IMR-90 (cell line): ENCODE results near the gene DIO1. TPM values are rescaled to one million over a fixed set of nuclear protein-coding genes. Genes with fewer than 3 reads are reported as not detected.

Experiments
- ATAC-seq: fragments of 200-7000 bp; cut with Tn5 transposase; 2 replicates; pipeline ENCODE4 v1.9.1; 2020; ENCODE audit warnings: low read depth, mild to moderate bottlenecking, moderate library complexity
- BruUV-seq: library from RNA; stranded (reverse); fragments of 400-500 nt; replicated peaks from 2 replicates; lab custom pipeline; 2021; lab: Mats Ljungman, UMichigan
- CTCF ChIA-PET: fragments of 300-600 bp; formaldehyde crosslinking; extraction: SDS; loops from one replicate; lab custom pipeline; 2021; ENCODE audit warnings: antibody characterized with exemption; lab: Yijun Ruan, JAX
- POLR2A ChIA-PET: fragments of 300-600 bp; sonication (Branson Sonifier 250); formaldehyde crosslinking; loops from one replicate; lab custom pipeline; 2022; ENCODE audit warnings: antibody characterized with exemption; ENCODE audit not compliant: unreplicated experiment; lab: Charles Lee
- DNase-seq: peaks from one replicate; pipeline ENCODE4 v3.0.0; 2013
- H2AFZ ChIP-seq: replicated peaks from 2 replicates; pipeline ENCODE3; 2013; ENCODE audit warnings: low read length, mild to moderate bottlenecking; ENCODE audit not compliant: poor library complexity
- H2AK5ac ChIP-seq: 2 replicates; pipeline ENCODE4 v1.6.1; 2013; ENCODE audit warnings: low read depth, low read length, inconsistent platforms
- H2AK9ac ChIP-seq: replicated peaks from 2 replicates; pipeline ENCODE3; 2013; ENCODE audit warnings: mild to moderate bottlenecking, low read depth, low read length, moderate library complexity; ENCODE audit not compliant: poor library complexity
- H2BK120ac ChIP-seq: 2 replicates; pipeline ENCODE4 v1.6.1; 2013; ENCODE audit warnings: low read depth, low read length, inconsistent platforms
- H2BK15ac ChIP-seq: 3 replicates; pipeline ENCODE4 v1.6.1; 2013; ENCODE audit warnings: low read depth, low read length, inconsistent platforms
- H2BK20ac ChIP-seq: 2 replicates; pipeline ENCODE4 v1.6.1; 2013; ENCODE audit warnings: low read depth, mild to moderate bottlenecking, inconsistent platforms, low read length, moderate library complexity
- H2BK5ac ChIP-seq: 2 replicates; pipeline ENCODE4 v1.6.1; 2013; ENCODE audit warnings: mild to moderate bottlenecking, low read depth, low read length, inconsistent platforms; ENCODE audit not compliant: poor library complexity, severe bottlenecking
- H3K14ac ChIP-seq: replicated peaks from 2 replicates; pipeline ENCODE4 v1.6.1; 2013; ENCODE audit warnings: low read depth, low read length, inconsistent platforms
- H3K18ac ChIP-seq: 2 replicates; pipeline ENCODE4 v1.6.1; 2013; ENCODE audit warnings: low read depth, low read length, control low read depth
- H3K23ac ChIP-seq: 2 replicates; pipeline ENCODE4 v1.6.1; 2013; ENCODE audit warnings: low read depth, low read length, inconsistent platforms
- H3K27ac ChIP-seq: 2 replicates; pipeline ENCODE4 v1.5.1; 2013; ENCODE audit warnings: mild to moderate bottlenecking, control low read depth, low read length; ENCODE audit not compliant: insufficient read depth
- H3K27me3 ChIP-seq: 2 replicates; pipeline ENCODE4 v1.6.1; 2013; ENCODE audit warnings: low read length; ENCODE audit not compliant: control insufficient read depth, insufficient read depth
- H3K36me3 ChIP-seq: 2 replicates; pipeline ENCODE4 v1.6.1; 2013; ENCODE audit warnings: low read length, mixed read lengths; ENCODE audit not compliant: control insufficient read depth, insufficient read depth
- H3K4ac ChIP-seq: 2 replicates; pipeline ENCODE4 v1.6.1; 2013; ENCODE audit warnings: low read depth, low read length, inconsistent platforms
- H3K4me1 ChIP-seq: 2 replicates; pipeline ENCODE4 v1.6.1; 2013; ENCODE audit warnings: low read length, mixed read lengths; ENCODE audit not compliant: control insufficient read depth, insufficient read depth
- H3K4me2 ChIP-seq: 2 replicates; pipeline ENCODE4 v1.6.1; 2013; ENCODE audit warnings: low read depth, mild to moderate bottlenecking, control low read depth, low read length, moderate library complexity
- H3K4me3 ChIP-seq: 2 replicates; pipeline ENCODE4 v1.5.1; 2013; ENCODE audit warnings: low read depth, mild to moderate bottlenecking, control low read depth, low read length, moderate library complexity; ENCODE audit not compliant: insufficient read depth
- H3K56ac ChIP-seq: 2 replicates; pipeline ENCODE4 v1.6.1; 2013; ENCODE audit warnings: low read length, inconsistent platforms; ENCODE audit not compliant: insufficient read depth; ENCODE audit errors: extremely low read depth
- H3K79me1 ChIP-seq, 2 experiments: 2 replicates each; pipeline ENCODE4 v1.6.1; 2013; ENCODE audit warnings: low read length in 2 of 2, inconsistent platforms in 1 of 2, low read depth in 1 of 2
- H3K9ac ChIP-seq: 2 replicates; pipeline ENCODE4 v1.6.1; 2013; ENCODE audit warnings: low read depth, low read length, control low read depth
- H3K9me1 ChIP-seq: 2 replicates; pipeline ENCODE4 v1.6.1; 2013; ENCODE audit warnings: low read length, inconsistent platforms; ENCODE audit not compliant: insufficient read depth
- H3K9me3 ChIP-seq: 2 replicates; pipeline ENCODE4 v1.6.1; 2013; ENCODE audit warnings: low read length; ENCODE audit not compliant: control insufficient read depth, insufficient read depth
- H4K20me1 ChIP-seq: 2 replicates; pipeline ENCODE4 v1.6.1; 2013; ENCODE audit warnings: low read length, inconsistent platforms; ENCODE audit not compliant: insufficient read depth
- H4K5ac ChIP-seq: 2 replicates; pipeline ENCODE4 v1.6.1; 2013; ENCODE audit warnings: mild to moderate bottlenecking, low read depth, low read length, control low read depth
- H4K8ac ChIP-seq, 2 experiments: 2 replicates each; pipeline ENCODE4 v1.6.1; 2013; ENCODE audit warnings: low read depth in 2 of 2, low read length in 2 of 2, control low read depth in 1 of 2, inconsistent platforms in 1 of 2
- H4K91ac ChIP-seq: 2 replicates; pipeline ENCODE4 v1.6.1; 2013; ENCODE audit warnings: low read depth, low read length, inconsistent platforms; ENCODE audit not compliant: insufficient read depth
- BHLHE40 ChIP-seq: fragments of 150-350 bp; IDR thresholded peaks from 2 replicates; pipeline ENCODE4 v1.6.1; 2016; ENCODE audit warnings: mild to moderate bottlenecking, low read depth, low read length
- CHD1 ChIP-seq: IDR thresholded peaks from 2 replicates; pipeline ENCODE4 v1.6.1; 2012; ENCODE audit warnings: low read depth, low read length, improper control_type of control experiment
- CTCF ChIP-seq: conservative IDR thresholded peaks from 2 replicates; pipeline ENCODE4 v1.5.1; 2012; ENCODE audit warnings: mild to moderate bottlenecking, low read depth, low read length, improper control_type of control experiment
- ELK1 ChIP-seq: fragments of 150-350 bp; IDR thresholded peaks from 2 replicates; pipeline ENCODE4 v1.6.1; 2016; ENCODE audit warnings: low read depth, mild to moderate bottlenecking, low read length, moderate library complexity, borderline replicate concordance
- FOS ChIP-seq: fragments of 150-350 bp; IDR thresholded peaks from 2 replicates; pipeline ENCODE4 v1.6.1; 2016; ENCODE audit warnings: low read depth, low read length
- MAFK ChIP-seq: IDR thresholded peaks from 2 replicates; pipeline ENCODE4 v1.6.1; 2012; ENCODE audit warnings: low read depth, low read length, improper control_type of control experiment
- MAZ ChIP-seq: IDR thresholded peaks from 2 replicates; pipeline ENCODE4 v1.6.1; 2012; ENCODE audit warnings: low read depth, mild to moderate bottlenecking, low read length, improper control_type of control experiment, moderate library complexity, borderline replicate concordance
- MXI1 ChIP-seq: IDR thresholded peaks from 2 replicates; pipeline ENCODE4 v1.6.1; 2012; ENCODE audit warnings: low read depth, mild to moderate bottlenecking, low read length, moderate library complexity, borderline replicate concordance
- NFE2L2 ChIP-seq: fragments of 150-350 bp; IDR thresholded peaks from 2 replicates; pipeline ENCODE4 v1.6.1; 2016; ENCODE audit warnings: low read depth, mild to moderate bottlenecking, low read length
- POLR2A ChIP-seq: IDR thresholded peaks from 2 replicates; pipeline ENCODE4 v1.6.1; 2012; ENCODE audit warnings: mild to moderate bottlenecking, low read depth, low read length
- RAD21 ChIP-seq: IDR thresholded peaks from 2 replicates; pipeline ENCODE4 v1.6.1; 2012; ENCODE audit warnings: low read length, improper control_type of control experiment
- RCOR1 ChIP-seq: IDR thresholded peaks from 2 replicates; pipeline ENCODE4 v1.6.1; 2012; ENCODE audit warnings: mild to moderate bottlenecking, low read length, improper control_type of control experiment; ENCODE audit not compliant: insufficient replicate concordance
- RFX5 ChIP-seq: IDR thresholded peaks from 2 replicates; pipeline ENCODE4 v1.8.0; 2012; ENCODE audit warnings: low read depth, mild to moderate bottlenecking, low read length, moderate library complexity
- SMC3 ChIP-seq: fragments of 150-350 bp; IDR thresholded peaks from 2 replicates; pipeline ENCODE4 v1.6.1; 2016; ENCODE audit warnings: low read depth, mild to moderate bottlenecking, antibody characterized with exemption, low read length, moderate library complexity
- USF2 ChIP-seq: fragments of 150-350 bp; IDR thresholded peaks from 2 replicates; pipeline ENCODE4 v1.6.1; 2017; ENCODE audit warnings: mild to moderate bottlenecking, antibody characterized with exemption, low read length, low read depth
- WGBS, 2 experiments: methylation state at CpG; one replicate each; pipeline versions ENCODE4 v1.1.5 to v1.1.7; 2013; ENCODE audit warnings: missing lambda C conversion rate in 2 of 2; ENCODE audit not compliant: insufficient read length in 1 of 2; ENCODE audit errors: extremely low coverage in 2 of 2; 5-methylcytosine and 5-hydroxymethylcytosine counted together
- dilution Hi-C: fragments of 300-500 bp; cut with HindIII; formaldehyde crosslinking; loops from one replicate; pipeline ENCODE4 v1.14.3; 2018; ENCODE audit warnings: low sequenced_read_pairs; ENCODE audit not compliant: unreplicated experiment
- in situ Hi-C: fragments of 300-500 bp; cut with MboI; formaldehyde crosslinking; loops from 3 replicates; pipeline ENCODE4 v1.14.3; 2019; ENCODE audit warnings: low sequenced_read_pairs, inconsistent platforms, mixed read lengths
- intact Hi-C: fragments of 100-400 bp; cut with micrococcal nuclease; formaldehyde crosslinking; loops from 2 replicates; pipeline ENCODE4 v1.10.0; 2022
- polyA plus RNA-seq, 3 experiments: library from polyadenylated mRNA; depleted of rRNA; stranded (reverse); fragments of >200 nt; gene quantifications; 2 replicates each; pipeline ENCODE4 v1.2.3, GENCODE V29; 2012; ENCODE audit warnings: low replicate concordance in 1 of 3
- total RNA-seq: library from RNA; depleted of rRNA; stranded (reverse); fragments of >200 nt; gene quantifications from 2 replicates; pipeline ENCODE4 v1.2.3, GENCODE V29; 2012

DIO1 gene
- total and polyA plus RNA-seq, 2 of the 4 experiments (the other 2 are of a cell fraction), result not detected

- intact Hi-C loops, result no loop called here
- no peak for TF ChIP-seq CTCF
- TF ChIP-seq RCOR1, result no peak
- TF ChIP-seq ELK1, result no peak
- TF ChIP-seq RFX5, result no peak
- no peak for TF ChIP-seq MAZ
- TF ChIP-seq RAD21, result no peak
- no peak for TF ChIP-seq MXI1
- TF ChIP-seq FOS, result no peak
- TF ChIP-seq BHLHE40, result no peak
- TF ChIP-seq NFE2L2, result no peak
- TF ChIP-seq MAFK, result no peak
- no peak for TF ChIP-seq CHD1
- no peak for TF ChIP-seq SMC3
- TF ChIP-seq USF2, result no peak
- no peak for TF ChIP-seq POLR2A
These were observed 35.4 kb downstream of the DIO1 start for GRCh38 chr1:53929246-53929960.

More at GRCh38 chr1:53929246-53929960, 35.4 kb downstream of the DIO1 start:
- Histone ChIP-seq H2AK5ac (no peak overlapping the region), H4K20me1 (no peaks in the 10 kb centered on the region), H3K14ac (no peak overlapping the region), H3K36me3 (peaks cover 14% of the 10 kb centered on the region), H2BK5ac (no peak overlapping the region), H3K4me3 (no peak overlapping the region), H2AFZ (no peak overlapping the region), H4K5ac (no peak overlapping the region), H3K4ac (0 out of 2 replicates have a peak overlapping the region, but pooled peaks have one; percentile 12), H2AK9ac (no peak overlapping the region), H3K4me2 (no peak overlapping the region), H2BK120ac (no peak overlapping the region; the same call in 1 of the 2 replicates), H3K4me1 (peaks cover 4% of the 10 kb centered on the region), H3K9me3 (peaks cover 9% of the 10 kb centered on the region), H3K9ac (no peak overlapping the region), H2BK15ac (no peak overlapping the region; the same call in 2 of the 3 replicates), H4K8ac (no peak overlapping the region), H3K9me1 (peaks cover 6% of the 10 kb centered on the region; the same call in 1 of the 2 replicates), H4K91ac (no peak overlapping the region), H3K27ac (no peak overlapping the region), H3K79me1 (peaks cover 3 to 6% of the 10 kb centered on the region in 2 experiments; a peak in 2 of 4 replicates), H3K56ac (0 out of 2 replicates have a peak overlapping the region, but pooled peaks have one; percentile 1), H3K27me3 (no peaks in the 10 kb centered on the region), H2BK20ac (no peak overlapping the region), H3K23ac (no peak overlapping the region), H3K18ac (peak overlapping the region; percentile 43; the same call in 1 of the 2 replicates)
- BruUV-seq, result no TSS peak
- WGBS, 2 experiments, result no CpG with 5 or more reads among the region's 2 CpGs
- ATAC-seq, result peak; percentile 32
- POLR2A ChIA-PET, result no interaction called here
- CTCF ChIA-PET, result no interaction called here
- dilution Hi-C loops, result no loop called here
- in situ Hi-C loops, result no loop called here
- no peak for DNase-seq
